Fibroblast of upper back skin (primary cell): ENCODE results near the gene NINJ2.
A peak's percentile ranks its signal among the peaks of the same experiment; 100 is the strongest.

Experiments used
- DNase-seq: peaks from one replicate; pipeline ENCODE4 v3.0.0-alpha.2; 2013

Gene NINJ2

DNA sequence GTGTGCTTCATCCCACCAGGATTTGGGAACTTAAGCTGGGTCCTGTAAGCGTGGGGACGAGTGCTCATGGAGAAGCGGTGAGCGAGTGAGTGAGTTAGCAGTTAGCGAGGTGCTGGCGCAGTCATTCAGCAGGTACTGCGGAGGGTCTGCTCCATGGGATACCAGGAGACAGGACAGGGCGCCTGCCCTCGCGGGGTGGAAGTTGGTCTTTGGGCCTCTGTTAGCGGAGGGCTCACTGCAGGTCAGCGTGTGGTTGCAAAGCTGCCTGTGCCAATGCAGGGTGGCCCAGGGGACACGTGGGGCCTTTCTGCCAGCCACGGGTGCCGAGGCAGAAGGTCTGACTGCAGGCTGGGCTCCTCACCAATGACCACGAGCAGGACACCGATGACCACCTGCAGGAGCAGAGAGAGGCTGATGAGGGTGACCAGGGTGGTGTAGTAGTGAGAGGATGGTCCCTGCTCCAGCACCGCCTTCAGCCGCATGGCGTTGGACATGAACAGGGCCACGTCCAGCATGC is 97.6 kb downstream of the NINJ2 start:
- DNase-seq, result no peak

DNA sequence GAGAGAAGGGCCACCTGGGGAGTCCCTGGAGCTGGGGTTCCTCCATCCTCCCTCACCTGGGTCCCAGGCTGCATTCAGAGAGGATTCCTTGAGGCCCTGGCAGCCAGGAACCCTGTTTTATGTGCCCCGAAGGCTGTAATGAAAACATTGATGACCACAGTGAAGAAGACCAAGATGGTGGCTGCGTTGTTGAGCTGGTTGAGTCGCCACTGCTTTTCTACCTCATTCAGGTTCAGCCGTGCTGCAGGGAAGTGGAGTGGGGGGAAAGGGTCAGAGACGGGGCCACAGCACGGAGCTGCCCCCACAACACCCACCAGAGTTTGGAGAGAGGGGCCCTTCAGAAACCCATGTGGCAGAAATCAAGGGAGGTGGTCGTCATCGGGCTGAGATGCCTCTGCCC is 98.1 kb downstream of the NINJ2 start:
- no peak for DNase-seq

DNA sequence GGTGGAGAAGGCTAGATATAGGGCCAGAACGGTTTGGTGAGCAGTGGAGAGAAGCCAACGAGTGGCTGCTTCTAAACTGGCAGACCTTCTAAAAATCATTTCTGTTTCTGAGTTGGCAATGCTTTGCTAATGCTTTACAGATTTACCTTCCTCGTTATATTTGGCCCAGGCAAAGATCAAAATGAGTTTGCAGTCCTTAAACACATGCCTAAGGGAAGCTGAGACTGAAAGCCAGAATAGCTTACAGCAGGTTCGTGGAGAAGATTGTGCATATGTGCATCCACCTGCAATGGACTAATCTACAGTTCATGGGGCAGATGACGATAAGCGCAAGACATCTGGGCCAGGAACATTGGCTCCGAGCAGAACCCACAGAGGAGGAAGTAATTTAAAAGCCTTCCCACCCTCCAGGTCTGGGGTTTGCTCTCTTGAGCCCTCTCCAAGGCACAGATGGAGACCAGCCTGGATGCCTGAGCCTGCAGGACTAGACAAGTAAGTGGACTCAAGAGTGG is 99.4 kb downstream of the NINJ2 start:
- no peak for DNase-seq

DNA sequence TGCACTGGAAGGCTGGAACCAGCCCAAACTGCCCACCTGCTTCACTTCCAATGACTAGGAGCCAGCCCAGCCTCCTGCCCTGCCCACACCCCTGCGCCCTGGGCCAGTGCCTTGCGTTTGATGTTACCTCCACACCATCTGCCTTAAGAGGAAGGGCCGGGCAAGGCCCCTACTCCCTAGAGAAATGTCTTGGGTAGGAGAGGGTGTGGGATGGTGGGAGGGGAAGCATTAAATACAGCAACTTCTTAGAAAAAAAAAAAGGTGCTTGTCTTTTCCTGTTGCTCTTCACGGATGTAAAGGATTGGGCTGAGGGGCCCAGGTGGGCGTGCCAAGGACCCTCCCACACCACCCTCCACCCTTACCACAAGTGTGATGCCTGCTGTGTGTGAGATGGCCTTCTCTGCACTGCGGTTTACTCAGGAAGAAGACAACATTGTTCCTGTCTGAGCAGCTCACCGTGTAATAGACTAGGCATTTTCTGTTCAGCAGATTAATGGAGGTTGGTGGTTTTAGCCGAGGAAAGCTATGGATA is 99.9 kb downstream of the NINJ2 start:
- DNase-seq, result peak; percentile 77

DNA sequence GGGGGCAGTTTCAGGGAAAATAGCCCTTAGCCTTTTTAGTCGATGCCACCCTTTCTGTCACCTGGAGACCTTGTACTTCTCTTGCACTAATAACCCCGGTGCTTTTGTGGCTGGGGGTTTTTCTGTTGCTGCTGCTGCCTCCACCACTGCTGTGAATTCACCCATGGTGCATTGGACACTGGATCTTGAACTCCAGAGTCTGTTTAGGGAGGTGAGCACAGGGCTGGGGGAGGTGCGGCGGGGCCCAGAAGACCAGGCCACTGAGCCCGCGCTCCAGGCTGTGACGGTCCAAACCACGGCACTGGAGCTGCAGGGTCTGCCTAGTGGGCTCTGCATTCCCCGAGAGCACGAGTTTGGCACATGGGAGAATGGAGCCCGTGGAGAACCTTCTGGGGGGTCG is 100.6 kb downstream of the NINJ2 start:
- DNase-seq, result no peak

DNA sequence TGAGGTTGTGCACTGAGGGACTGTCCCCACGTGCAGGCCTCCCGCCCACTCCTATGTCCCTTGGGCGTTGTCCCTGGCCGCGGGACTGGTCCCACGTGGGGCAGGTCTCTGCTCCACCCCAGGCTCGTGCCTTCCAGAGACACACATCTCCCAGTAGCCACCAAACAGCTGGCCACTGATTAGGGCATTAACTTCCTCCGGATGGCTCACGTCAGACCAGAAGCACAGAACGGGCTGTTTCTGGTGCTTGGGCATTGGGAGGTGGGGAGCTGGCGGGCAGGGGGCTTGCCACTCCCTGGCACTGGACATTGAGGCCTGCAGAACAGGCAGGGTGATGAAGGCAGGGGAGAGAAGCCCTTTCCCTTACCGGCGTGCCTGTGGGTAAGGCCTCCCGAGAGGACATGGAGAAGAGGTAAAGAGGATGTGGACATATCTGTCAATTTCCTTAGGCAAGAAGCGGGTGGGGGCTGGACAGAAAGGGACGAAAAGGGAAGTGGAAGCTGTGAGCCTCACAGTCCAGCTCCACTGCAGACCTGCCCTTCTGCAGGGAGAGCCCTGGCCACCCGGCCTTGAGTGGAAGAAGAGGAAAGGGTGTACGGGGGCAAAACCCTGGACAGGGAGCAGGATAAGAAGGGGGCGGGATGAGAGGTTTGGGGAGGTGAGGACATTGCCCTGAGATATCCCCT is 101.2 kb downstream of the NINJ2 start:
- no peak for DNase-seq

DNA sequence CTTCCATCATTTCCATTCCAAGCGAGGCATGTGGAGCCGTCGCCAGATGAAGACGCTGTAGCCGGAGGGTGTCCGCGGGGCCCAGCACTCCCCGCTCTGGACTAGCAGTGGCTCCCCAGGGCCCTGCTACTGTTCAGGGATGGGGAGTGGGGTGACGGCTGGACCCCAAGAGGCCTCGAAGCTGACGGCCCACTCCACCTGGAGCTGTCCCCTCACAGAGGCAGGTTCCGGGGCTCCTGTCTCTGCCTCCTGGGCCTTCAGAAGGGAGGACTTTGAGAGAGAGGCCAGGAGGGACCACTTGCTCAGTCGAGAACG is 101.9 kb downstream of the NINJ2 start:
- no peak for DNase-seq

DNA sequence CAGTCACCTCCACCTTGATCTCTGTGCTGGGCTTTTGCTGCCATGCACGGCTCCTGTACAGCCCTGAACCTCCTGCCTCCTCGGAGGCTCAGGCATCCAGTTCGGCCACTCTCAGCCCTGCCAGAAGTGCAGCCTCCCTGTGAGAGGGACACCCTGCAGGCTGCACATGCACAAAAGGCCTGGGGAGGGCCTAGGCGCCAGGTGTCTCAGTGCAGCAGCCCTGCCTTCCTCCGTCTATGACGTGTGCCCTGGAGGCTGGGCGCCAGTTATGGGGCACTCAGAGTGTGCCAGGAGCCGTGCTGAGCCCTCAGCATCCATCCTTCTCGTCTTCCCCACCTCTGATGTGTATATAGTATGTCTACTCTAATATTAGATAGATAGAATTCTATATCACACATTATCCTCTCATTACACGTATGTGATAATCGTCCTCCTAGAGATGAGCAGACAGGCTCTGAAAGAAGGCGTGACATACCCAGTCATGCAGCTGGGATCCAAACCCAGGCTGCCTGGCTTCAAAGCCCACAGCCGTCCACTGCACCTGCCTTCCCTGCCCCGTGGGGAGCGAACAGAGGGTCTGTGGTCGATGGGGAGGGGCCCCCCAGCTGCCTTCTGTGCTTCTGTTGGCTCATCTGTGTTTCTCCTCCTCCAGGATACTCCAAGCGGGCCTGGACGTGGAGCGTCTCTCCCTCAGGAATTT is 102.4 kb downstream of the NINJ2 start:
- DNase-seq, result no peak

DNA sequence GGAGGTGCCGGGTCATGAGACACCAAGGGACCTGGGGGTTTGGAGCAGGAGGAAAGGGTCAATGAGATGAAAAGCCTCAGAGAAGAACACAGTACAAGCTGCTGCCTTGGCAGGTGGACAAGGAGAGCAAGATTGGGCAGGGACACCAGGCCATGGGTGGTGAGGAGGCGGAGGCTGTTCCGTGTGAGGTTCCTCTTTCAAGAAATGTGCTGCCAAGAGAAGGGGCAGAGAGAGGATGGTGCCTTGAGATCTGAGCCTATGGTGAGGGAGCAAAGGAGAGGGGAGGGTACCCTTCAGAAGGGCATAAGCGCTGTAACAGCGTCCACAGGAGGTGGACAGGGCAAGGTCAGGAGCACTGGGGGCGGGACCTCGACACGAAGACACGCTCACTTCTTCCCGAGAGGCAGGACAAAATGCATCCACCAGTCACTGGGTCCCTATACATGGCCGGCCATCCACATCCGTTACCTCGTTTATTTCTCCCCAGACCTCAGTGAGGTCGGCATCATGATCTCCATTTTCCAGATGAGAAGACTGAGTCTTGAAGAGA is 103.3 kb downstream of the NINJ2 start:
- no peak for DNase-seq

DNA sequence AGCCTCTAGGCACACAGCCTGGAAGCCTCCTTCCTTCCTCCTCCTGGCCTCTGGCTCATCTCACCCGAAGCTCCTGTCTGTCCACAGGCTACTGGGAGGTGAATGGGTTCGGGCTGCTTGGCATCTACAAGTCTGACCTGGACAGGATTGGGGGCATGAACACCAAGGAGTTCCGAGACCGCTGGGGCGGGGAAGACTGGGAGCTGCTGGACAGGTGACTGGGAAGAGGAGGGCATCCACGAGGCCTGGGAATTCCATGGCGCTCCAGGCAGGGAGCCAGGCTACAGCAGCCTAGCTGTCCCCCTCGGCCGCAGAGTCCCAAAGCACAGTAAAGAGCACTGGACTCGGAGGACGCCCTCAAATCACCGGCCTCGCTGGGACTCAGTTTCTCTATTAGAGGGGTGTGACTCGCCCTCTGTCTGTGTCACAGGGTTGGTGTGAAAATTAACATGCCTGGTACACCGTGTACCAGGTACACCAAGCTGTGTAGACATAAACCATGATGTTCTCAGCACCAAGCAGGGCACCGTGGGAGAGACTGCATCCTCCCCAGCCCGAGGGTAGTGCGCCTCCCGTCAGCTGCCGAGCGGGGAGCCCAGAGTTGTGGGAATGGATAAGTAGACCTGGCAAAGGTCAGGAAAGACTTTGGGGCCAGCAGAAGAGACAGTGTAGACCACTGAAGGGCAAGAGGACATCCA is 103.9 kb downstream of the NINJ2 start:
- DNase-seq, result no peak

DNA sequence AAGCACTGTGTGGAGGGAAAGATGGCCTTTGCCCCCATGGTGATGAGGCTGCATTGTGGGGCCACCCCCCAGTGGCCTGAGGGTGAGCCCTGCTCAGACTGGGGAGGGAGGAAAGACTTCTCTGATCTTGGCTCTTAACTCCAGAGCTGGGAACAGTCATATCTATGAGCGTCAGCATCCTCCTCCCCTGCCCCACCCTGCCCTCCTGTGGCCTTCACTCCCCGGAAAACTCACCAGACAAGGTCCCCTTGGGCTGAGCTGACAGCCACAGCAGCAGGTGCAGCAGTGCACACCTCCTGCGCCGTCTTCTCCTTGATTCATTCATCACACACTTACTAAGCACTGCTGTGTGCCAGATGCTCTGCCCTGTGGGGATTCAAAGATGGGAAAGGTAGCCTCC is 104.7 kb downstream of the NINJ2 start:
- no peak for DNase-seq

DNA sequence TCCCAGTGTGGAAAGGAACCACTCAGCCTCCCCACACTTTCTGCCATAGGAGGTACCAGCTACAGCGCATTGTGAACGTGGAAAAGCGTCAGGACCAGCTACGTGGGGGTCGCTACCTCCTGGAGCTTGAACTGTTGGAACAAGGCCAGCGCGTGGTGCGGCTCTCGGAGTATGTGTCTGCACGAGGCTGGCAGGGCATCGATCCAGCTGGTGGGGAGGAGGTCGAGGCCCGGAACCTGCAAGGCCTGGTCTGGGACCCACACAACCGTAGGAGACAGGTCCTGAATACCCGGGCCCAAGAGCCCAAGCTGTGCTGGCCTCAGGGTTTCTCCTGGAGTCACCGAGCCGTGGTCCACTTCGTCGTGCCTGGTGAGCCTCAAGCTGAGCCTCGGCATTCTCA is 106.7 kb downstream of the NINJ2 start:
- DNase-seq, result no peak

DNA sequence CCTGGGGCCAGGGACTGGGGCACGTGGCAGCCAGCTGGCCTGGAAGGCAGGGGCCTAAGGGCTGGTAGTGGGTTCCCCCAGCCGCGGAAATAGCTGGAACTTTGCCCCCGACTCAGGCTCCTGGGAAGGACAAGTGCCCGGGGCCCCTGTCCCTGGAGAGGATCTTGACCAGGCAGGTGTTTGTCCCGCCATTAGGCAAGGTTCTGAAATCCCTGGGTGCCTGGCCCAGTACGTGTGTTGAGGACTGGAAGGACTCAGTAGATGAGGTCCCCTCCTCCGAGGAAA is 109.3 kb downstream of the NINJ2 start:
- no peak for DNase-seq

DNA sequence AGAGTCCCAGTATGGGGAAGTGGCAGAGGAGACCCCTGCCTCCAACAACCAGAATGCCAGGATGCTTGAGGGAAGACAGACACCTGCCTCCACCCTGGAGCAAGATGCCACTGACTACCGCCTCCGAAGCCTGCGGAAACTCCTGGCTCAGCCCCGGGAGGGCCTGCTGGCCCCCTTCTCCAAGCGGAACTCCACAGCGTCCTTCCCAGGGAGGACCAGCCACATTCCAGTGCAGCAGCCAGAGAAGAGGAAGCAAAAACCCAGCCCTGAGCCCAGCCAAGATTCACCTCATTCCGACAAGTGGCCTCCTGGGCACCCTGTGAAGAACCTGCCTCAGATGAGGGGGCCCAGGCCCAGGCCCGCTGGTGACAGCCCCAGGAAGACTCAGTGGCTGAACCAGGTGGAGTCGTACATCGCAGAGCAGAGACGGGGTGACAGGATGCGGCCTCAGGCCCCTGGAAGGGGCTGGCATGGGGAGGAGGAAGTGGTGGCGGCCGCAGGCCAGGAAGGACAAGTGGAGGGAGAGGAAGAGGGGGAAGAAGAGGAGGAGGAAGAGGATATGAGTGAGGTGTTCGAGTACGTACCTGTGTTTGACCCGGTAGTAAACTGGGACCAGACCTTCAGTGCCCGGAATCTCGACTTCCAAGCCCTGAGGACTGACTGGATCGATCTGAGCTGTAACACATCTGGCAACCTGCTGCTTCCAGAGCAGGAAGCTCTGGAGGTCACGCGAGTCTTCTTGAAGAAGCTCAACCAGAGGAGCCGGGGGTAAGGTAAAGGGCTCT is 109.8 kb downstream of the NINJ2 start:
- no peak for DNase-seq

DNA sequence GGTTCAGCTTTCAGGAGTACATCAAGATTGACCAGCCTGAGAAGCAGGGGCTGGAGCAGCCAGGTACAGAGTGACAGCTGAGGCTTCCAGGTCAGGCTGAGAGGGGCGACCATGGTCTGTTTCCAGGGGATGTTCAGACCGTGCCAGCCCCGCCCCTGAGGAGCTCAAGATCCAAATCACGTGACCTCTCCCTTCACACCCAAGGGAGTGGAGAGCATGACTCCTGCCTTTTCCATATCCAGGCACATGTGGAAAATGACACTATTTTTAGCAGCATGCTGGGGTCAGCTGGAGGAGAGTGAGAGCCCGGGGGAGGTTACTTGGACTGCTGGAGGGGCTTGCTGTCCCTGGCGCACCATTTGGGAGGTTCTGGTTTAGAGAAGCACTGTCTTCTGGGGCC is 110.8 kb downstream of the NINJ2 start:
- DNase-seq, result no peak

DNA sequence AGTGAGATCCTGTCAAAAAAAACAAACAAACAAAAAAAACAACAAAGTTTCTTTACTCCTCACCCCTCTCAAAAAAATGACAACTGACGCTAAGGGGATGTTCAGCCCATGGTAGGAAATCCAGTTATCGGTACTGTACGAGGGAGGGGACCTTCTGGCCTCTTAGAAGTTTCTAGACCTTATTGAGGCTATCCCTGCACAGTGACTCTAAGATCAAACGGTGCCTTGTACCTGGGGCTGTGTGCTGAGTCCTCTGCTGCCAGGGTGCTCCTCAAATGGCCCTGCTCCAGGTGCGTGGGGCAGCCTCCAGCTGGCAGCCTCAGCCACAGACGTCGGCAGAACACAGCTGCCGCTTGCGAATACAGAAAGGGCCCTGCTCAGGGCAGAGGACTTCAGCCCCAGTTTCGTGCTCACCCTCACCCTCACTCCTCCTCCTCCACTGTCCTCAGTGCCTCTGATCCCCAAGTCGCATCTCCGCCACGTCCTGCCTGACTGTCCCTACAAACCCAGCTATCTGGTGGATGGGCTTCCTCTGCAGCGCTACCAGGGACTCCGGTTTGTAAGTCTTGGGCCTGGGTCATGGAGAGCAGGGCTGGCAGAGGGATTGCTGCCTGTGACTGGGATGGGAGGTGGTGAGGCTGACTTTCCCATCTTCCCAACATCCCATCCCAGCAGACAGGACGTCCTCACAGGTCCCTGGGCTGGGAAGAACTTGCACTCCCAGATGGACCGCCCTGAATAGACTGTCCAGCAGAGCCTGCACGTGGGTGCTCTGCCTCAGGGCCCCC is 112.6 kb downstream of the NINJ2 start:
- no peak for DNase-seq

DNA sequence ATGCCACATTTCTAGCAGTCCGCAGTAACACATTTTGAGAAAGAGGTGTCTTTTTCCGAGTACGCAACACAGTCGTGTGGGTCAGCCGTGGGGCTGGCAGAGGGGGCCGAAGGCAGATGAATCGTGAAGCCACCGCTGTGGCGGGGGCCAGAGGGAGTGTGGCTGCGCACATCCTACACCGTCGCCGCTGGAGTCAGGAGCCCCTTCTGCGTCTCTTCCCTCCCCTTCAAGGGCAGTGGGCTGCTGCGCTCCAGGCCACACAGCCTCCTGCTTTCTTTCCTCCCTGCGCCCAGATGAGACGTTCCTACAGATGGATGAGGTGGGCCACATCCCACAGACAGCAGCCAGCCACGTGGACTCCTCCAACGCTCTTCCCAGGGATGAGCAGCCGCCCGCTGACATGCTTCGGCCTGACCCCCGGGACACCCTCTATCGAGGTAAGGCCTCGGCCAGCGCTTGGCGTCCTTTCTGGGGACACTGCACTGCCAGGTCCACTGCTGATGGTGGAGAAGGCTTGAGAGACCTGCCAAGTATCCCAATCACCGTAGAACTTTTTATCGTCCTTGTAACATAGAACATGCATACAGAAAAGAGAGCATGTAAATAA is 113.7 kb downstream of the NINJ2 start:
- no peak for DNase-seq

DNA sequence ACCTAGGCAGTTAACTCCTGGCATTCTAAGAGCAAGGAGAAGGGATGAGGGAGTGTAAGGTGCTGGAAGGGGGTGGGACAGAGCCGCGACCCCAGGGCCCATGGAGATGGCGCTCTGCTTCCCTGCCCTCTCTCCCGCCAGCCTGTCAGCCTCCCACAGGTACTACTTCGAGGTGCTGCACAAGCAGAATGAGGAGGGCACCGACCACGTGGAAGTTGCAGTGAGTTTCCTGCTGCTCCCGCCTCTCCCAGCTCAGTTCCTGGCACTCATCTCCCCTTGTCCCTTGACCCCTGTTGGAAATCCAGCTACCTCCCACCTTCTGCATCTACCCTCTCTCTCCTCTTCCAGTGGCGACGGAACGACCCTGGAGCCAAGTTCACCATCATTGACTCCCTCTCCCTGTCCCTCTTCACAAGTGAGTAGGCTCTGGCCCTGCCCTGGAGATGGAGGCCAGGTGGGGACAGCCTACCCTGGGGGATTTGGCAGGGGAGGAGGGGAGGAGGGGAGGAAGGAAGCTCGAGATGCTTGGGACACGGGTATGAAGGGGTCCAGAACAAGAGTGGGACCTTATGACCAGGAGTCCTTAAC is 115.3 kb downstream of the NINJ2 start:
- no peak for DNase-seq

DNA sequence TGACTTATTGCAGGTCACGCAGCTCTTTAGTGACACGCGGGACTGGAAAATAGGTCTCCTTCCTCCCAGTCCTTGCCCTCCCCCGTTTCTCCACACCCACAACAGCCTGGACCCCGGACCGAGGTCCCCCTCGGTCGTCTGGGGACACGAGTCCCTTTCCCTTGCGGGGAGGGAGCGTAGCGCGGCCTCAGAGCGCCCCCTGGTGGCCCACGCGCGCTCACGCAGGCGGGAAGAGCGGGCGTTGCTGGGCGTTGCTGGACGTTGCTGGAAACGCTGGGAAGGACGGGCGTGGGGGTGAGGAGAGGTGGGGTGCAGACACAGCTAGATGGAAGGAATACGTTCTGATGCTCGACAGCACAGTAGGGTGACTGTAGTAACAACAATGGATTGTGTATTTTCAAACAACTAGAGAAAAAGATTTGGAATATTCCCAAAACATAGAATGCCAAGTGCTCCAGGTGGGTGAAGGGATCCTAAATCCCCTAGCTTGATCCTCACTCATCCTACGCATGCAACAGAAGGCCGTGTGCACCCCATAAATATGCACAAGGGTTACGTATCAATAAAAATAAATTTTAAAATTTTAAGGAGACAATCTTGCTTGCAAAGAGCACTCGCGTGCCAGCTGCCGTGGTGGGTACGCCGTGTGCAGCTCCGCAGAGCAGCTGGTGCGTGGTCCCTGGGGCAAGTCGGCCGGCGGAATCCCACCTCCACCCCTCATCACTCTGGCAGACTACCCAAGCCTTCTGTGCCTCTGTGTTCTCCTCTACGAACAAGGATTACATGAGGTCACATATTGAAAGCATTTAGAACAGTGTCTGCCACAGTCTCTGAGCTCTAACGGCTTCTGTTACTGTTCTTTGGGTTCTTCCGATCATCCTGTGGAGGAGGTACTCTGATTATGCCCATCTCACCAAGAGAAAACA is 116.1 kb downstream of the NINJ2 start:
- DNase-seq, result peak; percentile 46
